Aorta (tissue), 5 donors: Measurements from ENCODE around the gene PLCG2. TPM values are rescaled to one million over a fixed set of nuclear protein-coding genes. Genes with fewer than 3 reads are reported as not detected.

Source experiments
- ATAC-seq: fragments of 200-7000 bp; cut with Tn5 transposase; one replicate; pipeline ENCODE4 v1.9.1; 2022; ENCODE audit warnings: moderate library complexity; ENCODE audit not compliant: low FRiP score
- DNase-seq, 2 donors: peaks; one replicate each; pipeline ENCODE4 v3.0.0-alpha.2; 2020
- H3K27ac ChIP-seq, 2 donors: one replicate each; pipeline ENCODE4 v1.5.1; 2013; ENCODE audit warnings: low read length in 2 of 2, mild to moderate bottlenecking in 2 of 2, moderate library complexity in 2 of 2, control low read depth in 1 of 2, inconsistent platforms in 1 of 2, low read depth in 1 of 2
- H3K27me3 ChIP-seq, 2 donors: one replicate each; pipeline ENCODE4 v1.6.1; 2013; ENCODE audit warnings: control low read depth in 1 of 2, low read length in 1 of 2, mild to moderate bottlenecking in 1 of 2, moderate library complexity in 1 of 2; ENCODE audit not compliant: insufficient read depth in 2 of 2, control insufficient read depth in 1 of 2
- H3K36me3 ChIP-seq, 2 donors: one replicate each; pipeline ENCODE4 v1.6.1; 2013; ENCODE audit warnings: control low read depth in 1 of 2, low read length in 1 of 2, mild to moderate bottlenecking in 1 of 2; ENCODE audit not compliant: insufficient read depth in 2 of 2, control insufficient read depth in 1 of 2
- H3K4me1 ChIP-seq, 2 donors: one replicate each; pipeline ENCODE4 v1.6.1; 2013; ENCODE audit warnings: low read length in 2 of 2, control low read depth in 1 of 2, mild to moderate bottlenecking in 1 of 2, moderate library complexity in 1 of 2; ENCODE audit not compliant: insufficient read depth in 2 of 2, control insufficient read depth in 1 of 2
- H3K4me3 ChIP-seq, 2 donors: one replicate each; pipeline ENCODE4 v1.5.1; 2013; ENCODE audit warnings: low read length in 2 of 2, control low read depth in 1 of 2, mild to moderate bottlenecking in 1 of 2
- H3K9me3 ChIP-seq: one replicate; pipeline ENCODE4 v1.6.1; 2013; ENCODE audit warnings: mild to moderate bottlenecking, low read length; ENCODE audit not compliant: control insufficient read depth
- WGBS, 2 donors: extraction: QIAGEN DNeasy Blood & Tissue Kit; methylation state at CpG; one replicate each; pipeline ENCODE4 v1.1.7; 2013; 5-methylcytosine and 5-hydroxymethylcytosine counted together
- intact Hi-C, 2 donors: fragments of 100-400 bp; cut with DNase I; formaldehyde crosslinking; loops; one replicate each; pipeline versions ENCODE4 v1.14.2 to v1.15.0; 2022
- polyA plus RNA-seq, 2 donors: library from polyadenylated mRNA; stranded (reverse); fragments of 200-250 nt; gene quantifications; one replicate each; pipeline ENCODE4 v1.2.3, GENCODE V29; 2013
- total RNA-seq, 2 donors: library from RNA; stranded (reverse); fragmentation: NEBNext Ultra II Directional; extraction: Animal tissue kit (Norgen Biotek cat#: 25700); gene quantifications; one replicate each; pipeline ENCODE4 v1.2.1, GENCODE V29; 2021
- donor health status: healthy with polysubstance abuse.
- donor health status: Bipolar disorder and iron deficiency.
- donor health status: DM: no; HTN: no; CAD: no.
- donor health status: DM: no; HTN: no; CAD: no.
- donor health status: DM: yes; HTN: yes; CAD: no.

PLCG2 gene
- total and polyA plus RNA-seq, 4 donors = 2.5 to 48.4 (median 12.1) TPM

- DNase-seq (no peak), ATAC-seq (no peak)
- no peaks in the 10 kb centered on the region for H3K36me3 ChIP-seq
- 89 to 92% methylated on average over 4 of the region's 4 CpGs for WGBS, 2 donors
- H3K27ac ChIP-seq = no peak overlapping the region
- H3K4me1 ChIP-seq = no peaks in the 10 kb centered on the region
- intact Hi-C loops = no loop called here
- peaks cover 0 to 2% of the 10 kb centered on the region in 2 donors for H3K27me3 ChIP-seq
- H3K4me3 ChIP-seq = no peak overlapping the region
- H3K9me3 ChIP-seq = no peaks in the 10 kb centered on the region
Observed at GRCh38 chr16:81818905-81819304, 39.8 kb downstream of the PLCG2 start.

- Histone ChIP-seq H3K27me3 (peaks cover 0 to 2% of the 10 kb centered on the region in 2 donors), H3K4me1 (no peaks in the 10 kb centered on the region), H3K36me3 (no peaks in the 10 kb centered on the region), H3K9me3 (no peaks in the 10 kb centered on the region), H3K27ac (no peak overlapping the region), H3K4me3 (no peak overlapping the region)
- ATAC-seq (no peak), DNase-seq (no peak)
- WGBS, 2 donors = 50 to 61% methylated on average over 10 of the region's 10 CpGs
- intact Hi-C loops = no loop called here
Observed at GRCh38 chr16:81821436-81822128, 42.5 kb downstream of the PLCG2 start.

- H3K27ac ChIP-seq = no peak overlapping the region
- no peaks in the 10 kb centered on the region for H3K4me1 ChIP-seq
- H3K36me3 ChIP-seq = no peaks in the 10 kb centered on the region
- peaks cover 0 to 2% of the 10 kb centered on the region in 2 donors for H3K27me3 ChIP-seq
- no peaks in the 10 kb centered on the region for H3K9me3 ChIP-seq
- peak in 1 of 2 donors; percentile 66 for DNase-seq
- ATAC-seq = peak; percentile 66
- H3K4me3 ChIP-seq = no peak overlapping the region
- intact Hi-C loops = no loop called here
- 50 to 51% methylated on average over 8 of the region's 8 CpGs for WGBS, 2 donors
Observed at GRCh38 chr16:81823111-81823510, 44.0 kb downstream of the PLCG2 start.

GRCh38 chr16:81823734-81824133, 44.6 kb downstream of the PLCG2 start:
- no peak for ATAC-seq
- H3K27ac ChIP-seq = no peak overlapping the region
- whole genome bisulfite sequencing, 2 donors = 82 to 100% methylated on average over 1 of the region's 1 CpG

GRCh38 chr16:81826523-81826922, 47.4 kb downstream of the PLCG2 start:
- Histone ChIP-seq H3K27ac (no peak overlapping the region), H3K27me3 (no peaks in the 10 kb centered on the region), H3K4me1 (no peaks in the 10 kb centered on the region), H3K36me3 (no peaks in the 10 kb centered on the region), H3K4me3 (no peak overlapping the region), H3K9me3 (no peaks in the 10 kb centered on the region)
- no peak for ATAC-seq
- WGBS, 2 donors = 86 to 90% methylated on average over 5 of the region's 5 CpGs
- intact Hi-C loops = no loop called here
- DNase-seq = no peak

More at GRCh38 chr16:81823734-81824133, 44.6 kb downstream of the PLCG2 start:
- Histone ChIP-seq H3K4me1 (no peaks in the 10 kb centered on the region), H3K27me3 (no peaks in the 10 kb centered on the region), H3K9me3 (no peaks in the 10 kb centered on the region), H3K36me3 (no peaks in the 10 kb centered on the region), H3K4me3 (no peak overlapping the region)
- intact Hi-C loops = no loop called here
- no peak for DNase-seq

- ATAC-seq = no peak
- Histone ChIP-seq H3K36me3 (no peaks in the 10 kb centered on the region), H3K4me1 (no peaks in the 10 kb centered on the region), H3K27ac (no peak overlapping the region), H3K4me3 (no peak overlapping the region), H3K9me3 (no peaks in the 10 kb centered on the region), H3K27me3 (no peaks in the 10 kb centered on the region)
- DNase-seq = no peak
- WGBS, 2 donors = 32 to 38% methylated on average over 9 of the region's 9 CpGs
- intact Hi-C loops = no loop called here
Observed at GRCh38 chr16:81830845-81831540, 51.9 kb downstream of the PLCG2 start.

- Histone ChIP-seq H3K27ac (no peak overlapping the region), H3K4me1 (no peaks in the 10 kb centered on the region), H3K27me3 (no peaks in the 10 kb centered on the region), H3K4me3 (no peak overlapping the region), H3K36me3 (no peaks in the 10 kb centered on the region), H3K9me3 (no peaks in the 10 kb centered on the region)
- peak; percentile 76 to 83 for DNase-seq
- WGBS, 2 donors = 77 to 84% methylated on average over 8 of the region's 8 CpGs
- intact Hi-C loops = no loop called here
- peak; percentile 27 for ATAC-seq
Observed at GRCh38 chr16:81831722-81832126, 52.6 kb downstream of the PLCG2 start.

GRCh38 chr16:81832801-81833547, 53.9 kb downstream of the PLCG2 start:
- intact Hi-C loops = no loop called here
- DNase-seq (no peak), ATAC-seq (no peak)
- Histone ChIP-seq H3K27me3 (no peaks in the 10 kb centered on the region), H3K9me3 (no peaks in the 10 kb centered on the region), H3K4me3 (no peak overlapping the region), H3K4me1 (no peaks in the 10 kb centered on the region), H3K27ac (no peak overlapping the region), H3K36me3 (no peaks in the 10 kb centered on the region)
- WGBS, 2 donors = 80 to 83% methylated on average over 12 of the region's 12 CpGs
